PC-3 (cell line): ENCODE results near the gene DSCAM.
"Not testable (repeated sequence)": the region's sequence is repeated elsewhere in the genome, so short reads cannot be mapped to it uniquely, and the experiment has no call there.

Experiments
- CTCF ChIP-seq: fragments of 300-600 bp; sonication (generic); conservative IDR thresholded peaks from 2 replicates; pipeline ENCODE4 v1.5.1; 2017; ENCODE audit warnings: antibody characterized with exemption, low read depth, mild to moderate bottlenecking, low read length
- EZH2 ChIP-seq: fragments of 300-600 bp; sonication (generic); IDR thresholded peaks from one replicate; pipeline ENCODE4 v1.6.1; 2017; ENCODE audit warnings: antibody characterized with exemption, mild to moderate bottlenecking, low read length; ENCODE audit not compliant: unreplicated experiment

GRCh38 chr21:40258456-40258855, 588.5 kb downstream of the DSCAM start:
- TF ChIP-seq EZH2, CTCF: not testable (repeated sequence)
